ENCODE results near the gene HIVEP1.

Gene HIVEP1

DNA sequence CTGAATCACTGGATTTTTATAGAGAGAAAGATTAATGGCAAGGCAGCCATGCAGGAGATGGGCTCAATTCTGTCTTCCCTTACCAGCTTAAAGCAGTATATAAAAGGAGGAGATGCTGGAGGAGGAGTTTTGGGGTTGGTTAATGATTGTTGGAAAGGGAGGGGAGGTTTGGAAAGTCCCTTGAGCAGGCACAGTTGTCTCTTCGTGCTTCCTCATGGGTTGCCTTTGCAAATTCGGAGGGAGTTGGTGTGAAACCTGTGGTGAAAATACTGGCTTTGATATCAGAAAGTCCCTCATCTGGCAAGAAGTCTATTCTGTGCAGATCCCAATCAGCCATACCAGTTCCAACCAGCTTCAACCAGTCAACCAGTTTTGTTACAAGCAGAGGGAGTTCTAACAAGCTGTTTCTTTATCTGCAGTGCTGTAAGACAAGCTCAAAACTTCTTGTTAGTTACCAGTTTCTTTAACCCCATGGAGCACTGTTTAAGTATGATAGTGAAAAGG, 107.0 kb downstream of the HIVEP1 start:
- H2AFZ ChIP-seq (ENCODE audit: low read depth, low read length): no peak overlapping the region
- no peaks in the 10 kb centered on the region for H4K20me1 ChIP-seq (ENCODE audit: insufficient read depth, low read length)
- peaks cover 48% of the 10 kb centered on the region for H3K4me1 ChIP-seq (ENCODE audit: low read length)
- peak overlapping the region; percentile 59 for H3K4me3 ChIP-seq (ENCODE audit: low read length)
- no peak for TF ChIP-seq CTCF (IDR thresholded peaks at IDR 0.05; ENCODE audit: low read depth, low read length)
- no peak for TF ChIP-seq EZH2phosphoT487 (IDR thresholded peaks at IDR 0.05; ENCODE audit: low read depth)
- peak overlapping the region; percentile 60 for H3K4me2 ChIP-seq (ENCODE audit: low read length)
- H3K27ac ChIP-seq (ENCODE audit: low read length): peak overlapping the region; percentile 82
- H3K9ac ChIP-seq (ENCODE audit: low read length): peak overlapping the region; percentile 52
- H3K9me3 ChIP-seq (ENCODE audit: insufficient read depth, low read length): no peaks in the 10 kb centered on the region
- H3K36me3 ChIP-seq (replicated peaks; ENCODE audit: low read depth, low read length): peaks cover 29% of the 10 kb centered on the region
- no peaks in the 10 kb centered on the region for H3K27me3 ChIP-seq (ENCODE audit: low read depth, low read length)
- peaks cover 8% of the 10 kb centered on the region; the same call in 1 of the 2 replicates for H3K79me2 ChIP-seq (ENCODE audit: low read length)

DNA sequence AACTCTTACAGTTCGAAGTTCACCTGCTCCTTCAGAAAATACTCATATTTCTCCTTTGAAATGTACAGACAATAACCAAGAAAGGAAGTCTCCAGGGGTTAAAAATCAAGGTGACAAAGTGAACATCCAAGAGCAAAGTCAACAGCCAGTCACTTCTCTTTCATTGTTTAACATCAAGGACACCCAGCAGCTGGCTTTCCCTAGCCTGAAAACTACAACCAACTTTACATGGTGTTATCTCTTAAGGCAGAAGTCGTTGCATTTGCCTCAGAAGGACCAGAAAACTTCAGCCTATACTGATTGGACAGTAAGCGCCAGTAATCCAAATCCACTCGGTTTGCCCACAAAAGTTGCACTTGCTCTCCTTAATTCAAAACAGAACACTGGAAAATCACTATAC, 113.3 kb downstream of the HIVEP1 start:
- no peaks in the 10 kb centered on the region for H3K9me3 ChIP-seq (ENCODE audit: insufficient read depth, low read length)
- H3K9ac ChIP-seq (ENCODE audit: low read length): no peak overlapping the region
- 0 out of 2 replicates have a peak, but pooled peaks cover 1% of the 10 kb centered on the region for H3K79me2 ChIP-seq (ENCODE audit: low read length)
- TF ChIP-seq EZH2phosphoT487 (IDR thresholded peaks at IDR 0.05; ENCODE audit: low read depth): no peak
- TF ChIP-seq CTCF (IDR thresholded peaks at IDR 0.05; ENCODE audit: low read depth, low read length): no peak
- no peak overlapping the region for H3K27ac ChIP-seq (ENCODE audit: low read length)
- no peaks in the 10 kb centered on the region for H4K20me1 ChIP-seq (ENCODE audit: insufficient read depth, low read length)
- no peaks in the 10 kb centered on the region for H3K27me3 ChIP-seq (ENCODE audit: low read depth, low read length)
- no peak overlapping the region for H2AFZ ChIP-seq (ENCODE audit: low read depth, low read length)
- H3K4me3 ChIP-seq (ENCODE audit: low read length): no peak overlapping the region
- no peaks in the 10 kb centered on the region; the same call in 1 of the 2 replicates for H3K4me1 ChIP-seq (ENCODE audit: low read length)
- H3K36me3 ChIP-seq (replicated peaks; ENCODE audit: low read depth, low read length): peaks cover 8% of the 10 kb centered on the region
- no peak overlapping the region for H3K4me2 ChIP-seq (ENCODE audit: low read length)

GRCh38 chr6:12126051-12126450, 113.9 kb downstream of the HIVEP1 start:
- H3K4me3 ChIP-seq (ENCODE audit: low read length): no peak overlapping the region
- no peak for TF ChIP-seq EZH2phosphoT487 (IDR thresholded peaks at IDR 0.05; ENCODE audit: low read depth)
- H3K4me1 ChIP-seq (ENCODE audit: low read length): no peaks in the 10 kb centered on the region
- H3K79me2 ChIP-seq (ENCODE audit: low read length): no peaks in the 10 kb centered on the region
- H3K36me3 ChIP-seq (replicated peaks; ENCODE audit: low read depth, low read length): peaks cover 1% of the 10 kb centered on the region
- H3K4me2 ChIP-seq (ENCODE audit: low read length): no peak overlapping the region
- no peaks in the 10 kb centered on the region for H4K20me1 ChIP-seq (ENCODE audit: insufficient read depth, low read length)
- no peak overlapping the region for H3K27ac ChIP-seq (ENCODE audit: low read length)
- H3K27me3 ChIP-seq (ENCODE audit: low read depth, low read length): no peaks in the 10 kb centered on the region
- no peak overlapping the region for H3K9ac ChIP-seq (ENCODE audit: low read length)
- H3K9me3 ChIP-seq (ENCODE audit: insufficient read depth, low read length): no peaks in the 10 kb centered on the region
- H2AFZ ChIP-seq (ENCODE audit: low read depth, low read length): no peak overlapping the region

- TF ChIP-seq EZH2phosphoT487 (IDR thresholded peaks at IDR 0.05; ENCODE audit: low read depth) (no peak), CTCF (IDR thresholded peaks at IDR 0.05; ENCODE audit: low read depth, low read length) (no peak)
- Histone ChIP-seq H2AFZ (ENCODE audit: low read depth, low read length) (no peak overlapping the region), H3K27ac (ENCODE audit: low read length) (no peak overlapping the region), H3K27me3 (ENCODE audit: low read depth, low read length) (no peaks in the 10 kb centered on the region), H3K4me1 (ENCODE audit: low read length) (peaks cover 14% of the 10 kb centered on the region), H4K20me1 (ENCODE audit: insufficient read depth, low read length) (peaks cover 5% of the 10 kb centered on the region; the same call in 1 of the 2 replicates), H3K79me2 (ENCODE audit: low read length) (no peaks in the 10 kb centered on the region), H3K9me3 (ENCODE audit: insufficient read depth, low read length) (no peaks in the 10 kb centered on the region), H3K9ac (ENCODE audit: low read length) (no peak overlapping the region), H3K36me3 (replicated peaks; ENCODE audit: low read depth, low read length) (no peaks in the 10 kb centered on the region), H3K4me3 (ENCODE audit: low read length) (no peak overlapping the region), H3K4me2 (ENCODE audit: low read length) (no peak overlapping the region)
These were observed 117.4 kb downstream of the HIVEP1 start for GRCh38 chr6:12129523-12129922.
